ENCODE results near the gene SZT2. TPM values are rescaled to one million over a fixed set of nuclear protein-coding genes. Genes with fewer than 3 reads are reported as not detected.

SZT2 gene
- total and polyA plus RNA-seq, 4 experiments from 2014 or later = 0.69 to 153 (median 72.1) TPM

- H3K27ac Mint-ChIP-seq = peak overlapping the region; percentile 81 to 99 (median 93)
- intact Hi-C loops (cut with micrococcal nuclease) = loop anchor here (1.0 kb wide), 2 partner anchors 9 to 19 kb away; partner anchors contain the start of genes CDC20 and ELOVL1
- CTCF ChIA-PET (ENCODE audit: partially characterized antibody) = no interaction called here
- H3K4me1 Mint-ChIP-seq = peaks cover 3 to 11% (median 11%) of the 10 kb centered on the region in 4 donors
- peaks cover 5% of the 10 kb centered on the region for H3K4me1 ChIP-seq (ENCODE audit: insufficient read depth, low read length)
- H3K36me3 ChIP-seq (ENCODE audit: insufficient read depth, low read length) = no peaks in the 10 kb centered on the region
- H3K9me3 Mint-ChIP-seq = no peaks in the 10 kb centered on the region
- peak overlapping the region; percentile 49 for H3K27ac ChIP-seq (ENCODE audit: low read depth, low read length)
- peak overlapping the region; percentile 61 to 89 (median 84) for H3K4me3 Mint-ChIP-seq
- DNase-seq = peak; percentile 61 to 86 (median 77)
- peaks cover 0 to 2% of the 10 kb centered on the region in 2 donors for H3K27me3 Mint-ChIP-seq
- H3K27me3 ChIP-seq (ENCODE audit: insufficient read depth, low read length) = no peaks in the 10 kb centered on the region
- peak overlapping the region in 1 of 2 donors; percentile 36 for H3K4me3 ChIP-seq (ENCODE audit: low read length in 2 of 2)
- H3K36me3 Mint-ChIP-seq = no peaks in the 10 kb centered on the region
- H3K9me3 ChIP-seq (ENCODE audit: control insufficient read depth in 1 of 2, low read length in 2 of 2) = no peaks in the 10 kb centered on the region
- POLR2A ChIA-PET (ENCODE audit: partially characterized antibody) = interaction anchor here (1.0 to 2.3 kb wide), 4 partner anchors 9 to 582 kb away, joined by 3 to 10 read pairs (median 4); partner anchors contain the start of genes C1orf50, CDC20, ELOVL1 and HYI
These were observed 40.7 kb upstream of the SZT2 start for GRCh38 chr1:43348809-43349593.

DNA sequence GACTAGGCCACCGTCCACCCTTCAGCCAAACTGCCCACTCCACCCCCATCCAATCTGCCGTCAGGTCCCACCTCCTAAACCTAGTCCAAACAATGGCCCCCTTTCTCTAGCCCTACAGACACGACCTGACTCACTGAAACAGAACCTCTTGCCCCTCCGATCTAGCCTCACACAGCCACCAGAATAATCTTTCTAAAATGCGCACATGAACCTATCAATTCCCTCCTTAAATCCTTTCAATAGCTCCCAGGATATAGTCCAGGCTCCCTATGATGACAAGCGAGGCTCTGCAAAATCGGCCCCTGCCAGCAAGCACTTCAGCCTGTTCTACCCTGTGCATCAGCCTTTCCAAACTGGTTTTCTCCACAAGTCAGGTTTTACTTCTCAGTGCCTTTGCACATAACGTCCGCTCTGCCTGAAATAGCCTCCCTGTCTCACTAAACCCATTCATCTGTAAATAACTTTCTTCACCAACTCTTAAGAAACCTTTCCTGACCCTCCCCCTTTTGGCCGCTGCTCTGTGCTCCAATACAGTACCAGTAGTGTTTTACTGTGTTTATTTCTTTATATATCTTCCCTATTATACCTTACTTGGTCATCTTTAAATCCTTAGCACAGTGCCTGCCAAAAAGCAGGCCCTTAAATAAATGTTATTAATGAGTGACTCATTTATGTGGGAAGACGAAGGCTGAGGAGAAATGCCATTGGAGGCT lies 39.9 kb upstream of the SZT2 start:
- H3K36me3 Mint-ChIP-seq = peaks cover 0 to 3% of the 10 kb centered on the region in 2 donors
- H3K4me1 Mint-ChIP-seq = peaks cover 5 to 11% (median 11%) of the 10 kb centered on the region in 4 donors
- Histone ChIP-seq H3K27ac (ENCODE audit: low read depth, low read length) (peak overlapping the region; percentile 49), H3K36me3 (ENCODE audit: insufficient read depth, low read length) (no peaks in the 10 kb centered on the region), H3K27me3 (ENCODE audit: insufficient read depth, low read length) (no peaks in the 10 kb centered on the region), H3K4me3 (ENCODE audit: low read length in 2 of 2) (peak overlapping the region in 1 of 2 donors; percentile 5), H3K9me3 (ENCODE audit: control insufficient read depth in 1 of 2, low read length in 2 of 2) (no peaks in the 10 kb centered on the region), H3K4me1 (ENCODE audit: insufficient read depth, low read length) (peaks cover 5% of the 10 kb centered on the region)
- H3K27ac Mint-ChIP-seq = peak overlapping the region; percentile 81 to 99 (median 93)
- no peaks in the 10 kb centered on the region for H3K9me3 Mint-ChIP-seq
- no peaks in the 10 kb centered on the region for H3K27me3 Mint-ChIP-seq
- intact Hi-C loops (cut with micrococcal nuclease) = loop anchor here (1.0 kb wide), 2 partner anchors 9 to 19 kb away; partner anchors contain the start of genes CDC20 and ELOVL1
- ChIA-PET CTCF (ENCODE audit: partially characterized antibody) (no interaction called here), POLR2A (ENCODE audit: partially characterized antibody) (interaction anchor here (0.5 to 1.2 kb wide), 2 partner anchors 14 to 583 kb away, joined by 3 to 4 read pairs; partner anchors contain the start of genes C1orf50 and P3H1)
- no peak for DNase-seq
- peak overlapping the region; percentile 61 to 89 (median 84) for H3K4me3 Mint-ChIP-seq

- DNase-seq = no peak
- H3K9me3 Mint-ChIP-seq = no peaks in the 10 kb centered on the region
- no peaks in the 10 kb centered on the region for H3K9me3 ChIP-seq (ENCODE audit: control insufficient read depth in 1 of 2, low read length in 2 of 2)
- ChIA-PET CTCF (ENCODE audit: partially characterized antibody) (no interaction called here), POLR2A (ENCODE audit: partially characterized antibody) (no interaction called here)
- H3K27ac Mint-ChIP-seq = peak overlapping the region in 6 of 7 donors; percentile 18 to 93 (median 76)
- H3K4me1 ChIP-seq (ENCODE audit: insufficient read depth, low read length) = peaks cover 5% of the 10 kb centered on the region
- H3K4me1 Mint-ChIP-seq = peaks cover 5 to 11% (median 11%) of the 10 kb centered on the region in 4 donors
- intact Hi-C loops (cut with micrococcal nuclease) = no loop called here
- peaks cover 0 to 3% of the 10 kb centered on the region in 2 donors for H3K36me3 Mint-ChIP-seq
- no peak overlapping the region for H3K27ac ChIP-seq (ENCODE audit: low read depth, low read length)
- no peaks in the 10 kb centered on the region for H3K27me3 Mint-ChIP-seq
- no peak overlapping the region for H3K4me3 ChIP-seq (ENCODE audit: low read length in 2 of 2)
- no peaks in the 10 kb centered on the region for H3K36me3 ChIP-seq (ENCODE audit: insufficient read depth, low read length)
- H3K4me3 Mint-ChIP-seq = no peak overlapping the region
- H3K27me3 ChIP-seq (ENCODE audit: insufficient read depth, low read length) = no peaks in the 10 kb centered on the region
These were observed 38.7 kb upstream of the SZT2 start for GRCh38 chr1:43350976-43351375.

GRCh38 chr1:43351421-43352350 lies 38.0 kb upstream of the SZT2 start:
- ChIA-PET POLR2A (ENCODE audit: partially characterized antibody) (no interaction called here), CTCF (ENCODE audit: partially characterized antibody) (no interaction called here)
- H3K27me3 Mint-ChIP-seq = no peaks in the 10 kb centered on the region

GRCh38 chr1:43352351-43352705 lies 37.4 kb upstream of the SZT2 start:
- H3K4me3 Mint-ChIP-seq = no peak overlapping the region
- H3K36me3 Mint-ChIP-seq = peaks cover 0 to 3% of the 10 kb centered on the region in 2 donors
- no peaks in the 10 kb centered on the region for H3K27me3 ChIP-seq (ENCODE audit: insufficient read depth, low read length)
- DNase-seq = no peak
- intact Hi-C loops (cut with micrococcal nuclease) = no loop called here
- H3K4me1 ChIP-seq (ENCODE audit: insufficient read depth, low read length) = peaks cover 5% of the 10 kb centered on the region
- ChIA-PET POLR2A (ENCODE audit: partially characterized antibody) (no interaction called here), CTCF (ENCODE audit: partially characterized antibody) (interaction anchor here (1.3 kb wide), 1 partner anchor 12 kb away, joined by 3 read pairs; no protein-coding TSS in a partner anchor)
- no peaks in the 10 kb centered on the region for H3K27me3 Mint-ChIP-seq
- no peaks in the 10 kb centered on the region for H3K9me3 Mint-ChIP-seq
- peaks cover 5 to 15% (median 11%) of the 10 kb centered on the region in 4 donors for H3K4me1 Mint-ChIP-seq
- no peak overlapping the region for H3K27ac ChIP-seq (ENCODE audit: low read depth, low read length)
- H3K4me3 ChIP-seq (ENCODE audit: low read length in 2 of 2) = no peak overlapping the region
- H3K36me3 ChIP-seq (ENCODE audit: insufficient read depth, low read length) = no peaks in the 10 kb centered on the region
- peak overlapping the region; percentile 38 to 92 (median 68) for H3K27ac Mint-ChIP-seq
- H3K9me3 ChIP-seq (ENCODE audit: control insufficient read depth in 1 of 2, low read length in 2 of 2) = no peaks in the 10 kb centered on the region

More at GRCh38 chr1:43351421-43352350, 38.0 kb upstream of the SZT2 start:
- no peak overlapping the region for H3K4me3 ChIP-seq (ENCODE audit: low read length in 2 of 2)
- H3K36me3 Mint-ChIP-seq = peaks cover 0 to 3% of the 10 kb centered on the region in 2 donors
- peak overlapping the region; percentile 32 to 92 (median 68) for H3K27ac Mint-ChIP-seq
- no peaks in the 10 kb centered on the region for H3K36me3 ChIP-seq (ENCODE audit: insufficient read depth, low read length)
- intact Hi-C loops (cut with micrococcal nuclease) = no loop called here
- no peaks in the 10 kb centered on the region for H3K27me3 ChIP-seq (ENCODE audit: insufficient read depth, low read length)
- no peak overlapping the region for H3K4me3 Mint-ChIP-seq
- no peaks in the 10 kb centered on the region for H3K9me3 ChIP-seq (ENCODE audit: control insufficient read depth in 1 of 2, low read length in 2 of 2)
- no peak for DNase-seq
- no peaks in the 10 kb centered on the region for H3K9me3 Mint-ChIP-seq
- peaks cover 5% of the 10 kb centered on the region for H3K4me1 ChIP-seq (ENCODE audit: insufficient read depth, low read length)
- peaks cover 5 to 11% (median 11%) of the 10 kb centered on the region in 4 donors for H3K4me1 Mint-ChIP-seq
- H3K27ac ChIP-seq (ENCODE audit: low read depth, low read length) = no peak overlapping the region

GRCh38 chr1:43352881-43353280 lies 36.8 kb upstream of the SZT2 start:
- ChIA-PET CTCF (ENCODE audit: partially characterized antibody) (interaction anchor here (1.3 to 1.7 kb wide), 2 partner anchors 13 to 126 kb away, joined by 3 read pairs; no protein-coding TSS in a partner anchor), POLR2A (ENCODE audit: partially characterized antibody) (no interaction called here)
- H3K27ac Mint-ChIP-seq = peak overlapping the region; percentile 4 to 92 (median 68)
- intact Hi-C loops (cut with micrococcal nuclease) = no loop called here
- peaks cover 8% of the 10 kb centered on the region for H3K4me1 ChIP-seq (ENCODE audit: insufficient read depth, low read length)
- no peak overlapping the region for H3K27ac ChIP-seq (ENCODE audit: low read depth, low read length)
- H3K27me3 ChIP-seq (ENCODE audit: insufficient read depth, low read length) = no peaks in the 10 kb centered on the region
- H3K4me3 ChIP-seq (ENCODE audit: low read length in 2 of 2) = no peak overlapping the region
- no peaks in the 10 kb centered on the region for H3K27me3 Mint-ChIP-seq
- peaks cover 7 to 18% (median 12%) of the 10 kb centered on the region in 4 donors for H3K4me1 Mint-ChIP-seq
- DNase-seq = no peak
- no peaks in the 10 kb centered on the region for H3K36me3 ChIP-seq (ENCODE audit: insufficient read depth, low read length)
- no peaks in the 10 kb centered on the region for H3K9me3 Mint-ChIP-seq
- no peak overlapping the region for H3K4me3 Mint-ChIP-seq
- H3K36me3 Mint-ChIP-seq = peaks cover 0 to 3% of the 10 kb centered on the region in 2 donors
- H3K9me3 ChIP-seq (ENCODE audit: control insufficient read depth in 1 of 2, low read length in 2 of 2) = no peaks in the 10 kb centered on the region

Measured in CD4-positive, alpha-beta memory T cell (primary cell).